Measurements from ENCODE around the gene ZNF841. TPM values are rescaled to one million over a fixed set of nuclear protein-coding genes. Genes with fewer than 3 reads are reported as not detected.

Gene ZNF841
- total and polyA plus RNA-seq, 2 of the 8 experiments (the other 6 are each of a cell fraction or from before 2014, with no cell fraction given): 4.1 to 17.9 TPM

- Histone ChIP-seq H3K56ac (replicated peaks; ENCODE audit: insufficient read length, low read depth, low read length) (no peak overlapping the region), H2BK20ac (ENCODE audit: low read length) (no peak overlapping the region), H3K27me3 (replicated peaks in 1 of 4; ENCODE audit: control insufficient read depth in 3 of 4, extremely low read depth in 1 of 4, insufficient read depth in 3 of 4, low read length in 3 of 4) (no peaks in the 10 kb centered on the region), H4K20me1 (replicated peaks in 1 of 2; ENCODE audit: control insufficient read depth in 1 of 2, insufficient read depth in 2 of 2, low read length in 2 of 2) (no peaks in the 10 kb centered on the region), H3K4me3 (ENCODE audit: extremely low read depth in 1 of 4, insufficient read depth in 2 of 4, low read depth in 3 of 4, low read length in 4 of 4) (no peak overlapping the region), H2AK5ac (ENCODE audit: low read depth, low read length) (no peak overlapping the region), H2AFZ (ENCODE audit: low read length) (no peak overlapping the region), H3K14ac (ENCODE audit: insufficient read length) (no peak overlapping the region), H3K36me3 (ENCODE audit: control insufficient read depth in 2 of 4, insufficient read depth in 4 of 4, low read length in 3 of 4) (no peaks in the 10 kb centered on the region), H3K23ac (ENCODE audit: insufficient read length) (no peak overlapping the region), H3K4me1 (replicated peaks in 1 of 4; ENCODE audit: control insufficient read depth in 3 of 4, insufficient read depth in 4 of 4, low read length in 3 of 4) (no peaks in the 10 kb centered on the region), H4K8ac (ENCODE audit: extremely low read depth, insufficient read depth, low read length) (no peak overlapping the region), H3K23me2 (ENCODE audit: low read depth, low read length) (no peaks in the 10 kb centered on the region), H4K91ac (replicated peaks; ENCODE audit: insufficient read length, low read length) (no peak overlapping the region), H2BK120ac (replicated peaks; ENCODE audit: low read depth, low read length) (no peak overlapping the region), H3K9ac (replicated peaks in 1 of 4; ENCODE audit: extremely low read depth in 1 of 4, low read depth in 3 of 4, low read length in 3 of 4) (no peak overlapping the region), H2BK5ac (ENCODE audit: low read depth, low read length) (no peak overlapping the region), H2BK12ac (ENCODE audit: low read depth, low read length) (no peak overlapping the region), H3K9me3 (ENCODE audit: insufficient read depth in 2 of 2, low read depth in 1 of 2, low read length in 1 of 2) (peaks cover 33 to 51% of the 10 kb centered on the region in 2 experiments), H3K27ac (ENCODE audit: low read depth, low read length) (no peak overlapping the region), H3K79me2 (ENCODE audit: control insufficient read depth in 1 of 2, insufficient read depth in 2 of 2, low read length in 2 of 2) (no peaks in the 10 kb centered on the region), H3K79me1 (ENCODE audit: low read depth, low read length) (no peaks in the 10 kb centered on the region), H3K4ac (replicated peaks; ENCODE audit: insufficient read length, low read depth, low read length) (no peak overlapping the region), H3K4me2 (ENCODE audit: insufficient read depth in 1 of 2, low read depth in 2 of 2, low read length in 2 of 2) (no peak overlapping the region), H4K5ac (ENCODE audit: insufficient read length, low read depth, low read length) (no peak overlapping the region), H3K18ac (ENCODE audit: extremely low read depth, low read length) (no peak overlapping the region), H2BK15ac (ENCODE audit: low read length) (no peak overlapping the region)
- FAIRE-seq: no peak
- WGBS, 2 experiments (ENCODE audit: extremely low coverage in 1 of 2, insufficient coverage in 1 of 2, insufficient read length in 1 of 2, insufficient replicate concordance in 2 of 2, low coverage in 1 of 2, low lambda C conversion rate in 2 of 2, missing lambda C conversion rate in 1 of 2): 96% methylated on average over 1 of the region's 1 CpG; no CpG with 5 or more reads in 1 of the 2 experiments
- ChIA-PET POLR2A (ENCODE audit: partially characterized antibody) (no interaction called here), CTCF (ENCODE audit: partially characterized antibody) (interaction anchor here (0.7 kb wide), 1 partner anchor 100 kb away, joined by 3 read pairs; no protein-coding TSS in a partner anchor)
- no peak for DNase-seq (ENCODE audit: low read depth in 1 of 2, low spot score in 2 of 2)
- TF ChIP-seq MAFK (IDR thresholded peaks at IDR 0.05; ENCODE audit: low read depth, low read length) (no peak), GTF2F1 (IDR thresholded peaks at IDR 0.05; ENCODE audit: borderline replicate concordance, low read depth, low read length) (no peak), SIN3A (conservative IDR thresholded peaks at IDR 0.05 in 1 of 2, IDR thresholded peaks at IDR 0.05 in 1 of 2; ENCODE audit: low read depth in 1 of 2, low read length in 2 of 2) (no peak), E2F6 (IDR thresholded peaks at IDR 0.05) (no peak), RNF2 (IDR thresholded peaks at IDR 0.05; ENCODE audit: borderline replicate concordance, low read depth, low read length, missing control alignments, poor library complexity, severe bottlenecking) (no peak), JUN (IDR thresholded peaks at IDR 0.05; ENCODE audit: low read depth, low read length) (no peak), YY1 (IDR thresholded peaks at IDR 0.05; ENCODE audit: low read depth, low read length) (no peak), NANOG (IDR thresholded peaks at IDR 0.05; ENCODE audit: insufficient read depth, low read depth, low read length, poor library complexity, severe bottlenecking) (no peak), USF2 (IDR thresholded peaks at IDR 0.05; ENCODE audit: low read length) (no peak), EGR1 (IDR thresholded peaks at IDR 0.05; ENCODE audit: borderline replicate concordance, low read depth, low read length) (no peak), SRF (IDR thresholded peaks at IDR 0.05; ENCODE audit: low read depth, low read length) (no peak), RAD21 (IDR thresholded peaks at IDR 0.05 in 1 of 2, conservative IDR thresholded peaks at IDR 0.05 in 1 of 2; ENCODE audit: low read depth in 2 of 2, low read length in 2 of 2) (no peak)
Measured at GRCh38 chr19:52102782-52103181, 7.2 kb upstream of the ZNF841 start.

Measured in H1 (cell line).